AG09309 (cell line): ENCODE results near the gene LIME1.

Experiments used
- DNase-seq: peaks from one replicate; pipeline ENCODE4 v3.0.0-alpha.2; 2010; ENCODE audit warnings: low read depth
- H3K4me3 ChIP-seq: 2 replicates; pipeline ENCODE4 v1.5.1; 2011; ENCODE audit warnings: mild to moderate bottlenecking, low read depth, low read length, moderate library complexity; ENCODE audit not compliant: control insufficient read depth
- CTCF ChIP-seq: IDR thresholded peaks from 2 replicates; pipeline ENCODE4 v1.5.1; 2011; ENCODE audit warnings: mild to moderate bottlenecking, low read depth, low read length, inconsistent platforms; ENCODE audit not compliant: insufficient read depth, control insufficient read depth; ENCODE audit errors: missing control alignments

Gene LIME1

GRCh38 chr20:63706852-63707557 is 29.5 kb upstream of the LIME1 start:
- H3K4me3 ChIP-seq: peak overlapping the region; percentile 60
- TF ChIP-seq CTCF: peak; percentile 28
- no peak for DNase-seq

GRCh38 chr20:63707558-63708300 is 28.7 kb upstream of the LIME1 start, which contains the start of the genes ARFRP1 and ZGPAT:
ARFRP1 (minus strand) TSS chr20:63707976; CDS start chr20:63707091, 885 bp downstream.
ZGPAT (plus strand) TSS chr20:63708039; CDS start chr20:63708581, 542 bp downstream.
- H3K4me3 ChIP-seq: peak within 1 kb of the TSS; percentile 60
- TF ChIP-seq CTCF: no peak
- DNase-seq: peak; percentile 17

- no peak for DNase-seq
- no peak for TF ChIP-seq CTCF
- peak overlapping the region; percentile 60 for H3K4me3 ChIP-seq
Measured at GRCh38 chr20:63708301-63709148, 27.9 kb upstream of the LIME1 start.

- DNase-seq: no peak
- peak overlapping the region; percentile 60 for H3K4me3 ChIP-seq
- no peak for TF ChIP-seq CTCF
Measured at GRCh38 chr20:63709149-63709527, 27.3 kb upstream of the LIME1 start.

GRCh38 chr20:63711085-63711645 is 25.3 kb upstream of the LIME1 start:
- no peak for TF ChIP-seq CTCF
- no peak overlapping the region for H3K4me3 ChIP-seq
- DNase-seq: no peak

- no peak for DNase-seq
- no peak overlapping the region for H3K4me3 ChIP-seq
- no peak for TF ChIP-seq CTCF
Measured at GRCh38 chr20:63712191-63712590, 24.3 kb upstream of the LIME1 start.
